Measurements from ENCODE around the gene BNIP2. TPM values are rescaled to one million over a fixed set of nuclear protein-coding genes. Genes with fewer than 3 reads are reported as not detected.
A peak's percentile ranks its signal among the peaks of the same experiment; 100 is the strongest.

BNIP2 gene
- total and polyA plus RNA-seq, 2 of the 13 experiments (the other 11 are each of a cell fraction or from before 2014, with no cell fraction given): 17.4 to 57.6 TPM

GRCh38 chr15:59688782-59689625 is at the start of gene BNIP2 (continued):
- TF ChIP-seq, protein P1, sequence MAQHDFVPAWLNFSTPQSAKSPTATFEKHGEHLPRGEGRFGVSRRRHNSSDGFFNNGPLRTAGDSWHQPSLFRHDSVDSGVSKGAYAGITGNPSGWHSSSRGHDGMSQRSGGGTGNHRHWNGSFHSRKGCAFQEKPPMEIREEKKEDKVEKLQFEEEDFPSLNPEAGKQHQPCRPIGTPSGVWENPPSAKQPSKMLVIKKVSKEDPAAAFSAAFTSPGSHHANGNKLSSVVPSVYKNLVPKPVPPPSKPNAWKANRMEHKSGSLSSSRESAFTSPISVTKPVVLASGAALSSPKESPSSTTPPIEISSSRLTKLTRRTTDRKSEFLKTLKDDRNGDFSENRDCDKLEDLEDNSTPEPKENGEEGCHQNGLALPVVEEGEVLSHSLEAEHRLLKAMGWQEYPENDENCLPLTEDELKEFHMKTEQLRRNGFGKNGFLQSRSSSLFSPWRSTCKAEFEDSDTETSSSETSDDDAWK (CRISPR knock-in tag; IDR thresholded peaks at IDR 0.05): no peak
- TF ChIP-seq ZIK1 (CRISPR knock-in tag; IDR thresholded peaks at IDR 0.05; ENCODE audit: borderline replicate concordance, low read depth): no peak
- TF ChIP-seq SP140L (CRISPR knock-in tag; IDR thresholded peaks at IDR 0.05; ENCODE audit: borderline replicate concordance): no peak
- TF ChIP-seq ZNF547 (CRISPR knock-in tag; IDR thresholded peaks at IDR 0.05): 0 out of 2 replicates have a peak, but pooled peaks have one; percentile 54
- TF ChIP-seq CREM (IDR thresholded peaks at IDR 0.05): peak; percentile 45
- TF ChIP-seq CREM (CRISPR knock-in tag; IDR thresholded peaks at IDR 0.05): no peak
- TF ChIP-seq ZNF207 (IDR thresholded peaks at IDR 0.05; ENCODE audit: borderline replicate concordance): no peak
- TF ChIP-seq, protein P2, sequence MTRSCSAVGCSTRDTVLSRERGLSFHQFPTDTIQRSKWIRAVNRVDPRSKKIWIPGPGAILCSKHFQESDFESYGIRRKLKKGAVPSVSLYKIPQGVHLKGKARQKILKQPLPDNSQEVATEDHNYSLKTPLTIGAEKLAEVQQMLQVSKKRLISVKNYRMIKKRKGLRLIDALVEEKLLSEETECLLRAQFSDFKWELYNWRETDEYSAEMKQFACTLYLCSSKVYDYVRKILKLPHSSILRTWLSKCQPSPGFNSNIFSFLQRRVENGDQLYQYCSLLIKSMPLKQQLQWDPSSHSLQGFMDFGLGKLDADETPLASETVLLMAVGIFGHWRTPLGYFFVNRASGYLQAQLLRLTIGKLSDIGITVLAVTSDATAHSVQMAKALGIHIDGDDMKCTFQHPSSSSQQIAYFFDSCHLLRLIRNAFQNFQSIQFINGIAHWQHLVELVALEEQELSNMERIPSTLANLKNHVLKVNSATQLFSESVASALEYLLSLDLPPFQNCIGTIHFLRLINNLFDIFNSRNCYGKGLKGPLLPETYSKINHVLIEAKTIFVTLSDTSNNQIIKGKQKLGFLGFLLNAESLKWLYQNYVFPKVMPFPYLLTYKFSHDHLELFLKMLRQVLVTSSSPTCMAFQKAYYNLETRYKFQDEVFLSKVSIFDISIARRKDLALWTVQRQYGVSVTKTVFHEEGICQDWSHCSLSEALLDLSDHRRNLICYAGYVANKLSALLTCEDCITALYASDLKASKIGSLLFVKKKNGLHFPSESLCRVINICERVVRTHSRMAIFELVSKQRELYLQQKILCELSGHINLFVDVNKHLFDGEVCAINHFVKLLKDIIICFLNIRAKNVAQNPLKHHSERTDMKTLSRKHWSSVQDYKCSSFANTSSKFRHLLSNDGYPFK (CRISPR knock-in tag; IDR thresholded peaks at IDR 0.05; ENCODE audit: borderline replicate concordance): peak; percentile 87; the same call in 1 of the 2 replicates
- no peak; the same call in 1 of the 2 replicates for TF ChIP-seq ZKSCAN5 (CRISPR knock-in tag; IDR thresholded peaks at IDR 0.05)
- TF ChIP-seq ELF1 (CRISPR knock-in tag; IDR thresholded peaks at IDR 0.05): peak; percentile 29; the same call in 1 of the 2 replicates
- TF ChIP-seq TARDBP (CRISPR knock-in tag; IDR thresholded peaks at IDR 0.05): 0 out of 2 replicates have a peak, but pooled peaks have one; percentile 44
- no peak for TF ChIP-seq NFIB (CRISPR knock-in tag; IDR thresholded peaks at IDR 0.05; ENCODE audit: borderline replicate concordance)
- no peak for TF ChIP-seq ZNF292 (CRISPR knock-in tag; IDR thresholded peaks at IDR 0.05; ENCODE audit: borderline replicate concordance, low read depth)
- TF ChIP-seq, protein P3, sequence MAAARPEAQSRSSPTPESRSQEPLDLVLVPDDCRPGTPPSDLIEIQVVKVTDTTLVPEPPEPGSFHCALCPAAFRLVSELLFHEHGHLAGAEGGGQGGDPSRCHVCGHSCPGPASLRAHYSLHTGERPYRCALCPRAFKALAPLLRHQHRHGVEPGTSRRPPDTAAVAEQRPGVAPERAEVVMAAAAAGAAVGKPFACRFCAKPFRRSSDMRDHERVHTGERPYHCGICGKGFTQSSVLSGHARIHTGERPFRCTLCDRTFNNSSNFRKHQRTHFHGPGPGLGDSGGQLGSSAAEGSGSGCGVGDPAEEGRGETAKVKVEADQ (CRISPR knock-in tag; IDR thresholded peaks at IDR 0.05; ENCODE audit: borderline replicate concordance): peak; percentile 76; the same call in 1 of the 2 replicates
- no peak for TF ChIP-seq ZFP37 (CRISPR knock-in tag; IDR thresholded peaks at IDR 0.05; ENCODE audit: borderline replicate concordance)
- peak; percentile 60; the same call in 1 of the 2 replicates for TF ChIP-seq ELF3 (CRISPR knock-in tag; IDR thresholded peaks at IDR 0.05)
- TF ChIP-seq, protein P4, sequence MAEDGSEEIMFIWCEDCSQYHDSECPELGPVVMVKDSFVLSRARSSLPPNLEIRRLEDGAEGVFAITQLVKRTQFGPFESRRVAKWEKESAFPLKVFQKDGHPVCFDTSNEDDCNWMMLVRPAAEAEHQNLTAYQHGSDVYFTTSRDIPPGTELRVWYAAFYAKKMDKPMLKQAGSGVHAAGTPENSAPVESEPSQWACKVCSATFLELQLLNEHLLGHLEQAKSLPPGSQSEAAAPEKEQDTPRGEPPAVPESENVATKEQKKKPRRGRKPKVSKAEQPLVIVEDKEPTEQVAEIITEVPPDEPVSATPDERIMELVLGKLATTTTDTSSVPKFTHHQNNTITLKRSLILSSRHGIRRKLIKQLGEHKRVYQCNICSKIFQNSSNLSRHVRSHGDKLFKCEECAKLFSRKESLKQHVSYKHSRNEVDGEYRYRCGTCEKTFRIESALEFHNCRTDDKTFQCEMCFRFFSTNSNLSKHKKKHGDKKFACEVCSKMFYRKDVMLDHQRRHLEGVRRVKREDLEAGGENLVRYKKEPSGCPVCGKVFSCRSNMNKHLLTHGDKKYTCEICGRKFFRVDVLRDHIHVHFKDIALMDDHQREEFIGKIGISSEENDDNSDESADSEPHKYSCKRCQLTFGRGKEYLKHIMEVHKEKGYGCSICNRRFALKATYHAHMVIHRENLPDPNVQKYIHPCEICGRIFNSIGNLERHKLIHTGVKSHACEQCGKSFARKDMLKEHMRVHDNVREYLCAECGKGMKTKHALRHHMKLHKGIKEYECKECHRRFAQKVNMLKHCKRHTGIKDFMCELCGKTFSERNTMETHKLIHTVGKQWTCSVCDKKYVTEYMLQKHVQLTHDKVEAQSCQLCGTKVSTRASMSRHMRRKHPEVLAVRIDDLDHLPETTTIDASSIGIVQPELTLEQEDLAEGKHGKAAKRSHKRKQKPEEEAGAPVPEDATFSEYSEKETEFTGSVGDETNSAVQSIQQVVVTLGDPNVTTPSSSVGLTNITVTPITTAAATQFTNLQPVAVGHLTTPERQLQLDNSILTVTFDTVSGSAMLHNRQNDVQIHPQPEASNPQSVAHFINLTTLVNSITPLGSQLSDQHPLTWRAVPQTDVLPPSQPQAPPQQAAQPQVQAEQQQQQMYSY (CRISPR knock-in tag; IDR thresholded peaks at IDR 0.05): peak; percentile 79
